ENCODE results near the gene CRLF1. TPM values are rescaled to one million over a fixed set of nuclear protein-coding genes. Genes with fewer than 3 reads are reported as not detected.

CRLF1 gene
- total RNA-seq, 1 donor, result not detected

DNA sequence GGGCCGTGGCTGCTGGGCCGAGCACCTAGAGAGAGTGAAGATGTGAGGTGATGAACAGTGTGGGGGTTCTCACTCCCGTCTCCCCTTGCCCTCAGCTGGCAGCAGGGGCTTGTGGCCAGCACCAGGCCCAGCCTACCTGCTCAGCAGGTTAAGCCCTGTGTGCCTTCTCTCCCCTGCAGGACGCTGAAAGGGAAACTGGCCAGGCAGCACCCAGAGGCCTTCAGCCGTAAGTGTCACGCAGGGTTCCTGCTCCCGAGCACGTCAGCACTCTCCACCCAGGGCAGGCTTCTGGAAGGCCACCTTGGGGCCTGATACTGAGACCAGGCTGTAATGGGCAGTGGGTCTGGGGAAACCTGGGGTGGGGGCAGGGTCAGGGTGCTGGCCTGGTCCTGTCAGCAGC, 39.6 kb downstream of the CRLF1 start:
- no peak for DNase-seq (ENCODE audit: low read depth in 2 of 3, low spot score in 2 of 3)

DNA sequence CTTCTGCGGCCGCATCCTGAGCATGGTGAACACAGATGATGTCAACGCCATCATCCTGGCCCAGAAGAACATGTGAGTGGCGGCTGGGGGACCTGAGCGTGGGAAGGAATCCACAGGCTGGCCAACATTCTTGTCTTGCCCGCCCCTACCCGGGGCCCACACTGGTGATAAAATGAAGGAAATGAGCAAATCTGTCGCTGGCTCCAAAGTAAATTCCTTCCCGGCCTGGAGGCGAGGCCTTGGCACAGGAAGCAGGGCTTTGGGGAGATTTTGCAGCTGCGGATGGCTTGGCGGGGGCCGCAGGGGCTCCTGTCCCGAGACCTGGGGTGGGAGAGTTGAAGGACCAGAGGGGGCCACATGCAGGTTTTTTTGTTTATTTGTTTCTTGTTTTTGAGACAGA, 44.5 kb downstream of the CRLF1 start:
- no peak for DNase-seq (ENCODE audit: low read depth in 2 of 3, low spot score in 2 of 3)

GRCh38 chr19:18559685-18560084, 46.9 kb downstream of the CRLF1 start:
- DNase-seq (ENCODE audit: low read depth in 2 of 3, low spot score in 2 of 3), result no peak

DNA sequence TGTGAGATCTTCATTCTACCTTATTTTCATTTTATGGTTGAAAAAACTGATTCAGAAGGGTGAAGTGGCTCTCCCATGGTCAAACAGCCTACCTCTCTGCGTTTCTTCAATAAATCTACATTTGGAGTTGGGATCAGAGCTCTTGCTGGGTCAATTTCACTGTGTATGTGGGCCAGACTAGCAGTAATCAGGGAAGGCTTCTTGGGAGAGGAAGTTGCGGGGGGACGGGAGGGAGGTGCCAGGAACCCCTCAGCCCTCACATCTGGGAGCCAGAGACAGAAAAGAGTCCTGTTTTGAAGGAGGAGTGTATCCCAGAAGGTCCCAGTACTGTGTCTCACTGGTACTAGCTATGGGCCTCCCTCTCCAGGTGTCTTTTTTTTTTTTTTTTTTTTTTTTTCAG, 48.0 kb downstream of the CRLF1 start:
- DNase-seq (ENCODE audit: low read depth in 2 of 3, low spot score in 2 of 3), result no peak

DNA sequence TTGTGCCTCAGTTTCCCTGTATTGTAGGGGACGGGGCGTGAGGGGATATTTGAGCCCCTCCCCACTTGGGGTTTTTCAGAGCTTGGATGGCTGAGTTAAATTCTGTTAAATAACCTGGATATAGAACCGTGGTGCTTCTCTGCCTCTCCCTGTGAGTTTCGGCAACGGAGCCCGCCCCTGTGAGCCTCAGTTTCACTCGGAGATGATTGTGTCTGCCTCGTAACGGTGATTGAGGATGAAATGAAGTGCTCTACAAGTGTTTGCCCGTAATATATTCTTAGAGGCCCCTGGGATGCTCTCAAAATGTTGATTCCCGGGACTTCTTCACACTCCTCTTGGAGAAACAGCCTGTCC, 48.4 kb downstream of the CRLF1 start:
- DNase-seq (ENCODE audit: low read depth in 2 of 3, low spot score in 2 of 3), result no peak

GRCh38 chr19:18557411-18558201, 49.0 kb downstream of the CRLF1 start, which contains the start of gene KXD1:
Gene KXD1 (plus strand): TSS chr19:18557870. CDS start chr19:18562057, 4,187 bp downstream.
- DNase-seq (ENCODE audit: low read depth in 2 of 3, low spot score in 2 of 3), result peak; percentile 94 to 99 (median 99)

- DNase-seq (ENCODE audit: low read depth in 2 of 3, low spot score in 2 of 3), result no peak
Observed at GRCh38 chr19:18551631-18552030, 55.0 kb downstream of the CRLF1 start.

DNA sequence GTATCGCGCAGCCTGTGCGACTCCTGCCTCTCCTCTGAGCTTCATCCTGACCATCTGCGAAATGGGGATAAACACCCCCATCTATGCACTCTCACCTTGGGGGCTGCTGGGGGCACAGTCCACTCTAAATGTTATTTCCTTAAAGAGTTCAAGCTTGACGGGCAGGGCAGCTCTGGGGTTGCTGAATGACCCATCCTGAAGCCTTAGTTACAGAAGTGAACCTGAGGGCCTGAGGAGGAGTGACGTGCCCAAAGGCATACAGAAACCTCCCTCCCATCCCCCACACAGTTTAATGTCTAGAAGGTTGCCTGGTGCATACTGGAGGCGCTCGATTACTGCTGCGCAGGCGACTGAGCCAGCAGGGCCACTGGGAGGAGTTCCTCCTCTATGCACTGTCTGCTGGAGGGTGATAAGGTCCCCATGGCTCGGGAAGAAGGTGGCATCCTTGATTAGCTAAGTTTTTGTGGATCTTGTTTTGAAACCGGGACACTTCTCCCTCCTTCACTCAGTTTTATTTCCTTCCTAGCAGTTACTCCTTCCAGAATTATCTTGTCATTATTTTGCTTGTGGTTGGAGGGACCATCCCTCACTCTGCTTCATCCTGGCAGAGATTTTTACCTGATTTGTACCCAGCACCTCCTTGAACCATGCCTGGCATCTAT, 62.7 kb downstream of the CRLF1 start:
- DNase-seq (ENCODE audit: low read depth in 2 of 3, low spot score in 2 of 3), result peak; percentile 57 to 84 (median 78)

Small RNAs within 50 kb of the gene (small RNA-seq; reads per million reads assigned to genes)
- gene RN7SL155P, result not detected

Other genes starting within 250 kb of the CRLF1 start
- gene GDF15, start 220.6 kb downstream of the CRLF1 start, total RNA-seq, result 0.27 TPM
- 5.4 TPM for gene LRRC25, start 209.2 kb downstream of the CRLF1 start, total RNA-seq
- gene SSBP4, start 187.4 kb downstream of the CRLF1 start, total RNA-seq, result 82.1 TPM
- 109 TPM for gene ISYNA1, start 168.7 kb downstream of the CRLF1 start, total RNA-seq
- 28.8 TPM for gene ELL, start 84.7 kb downstream of the CRLF1 start, total RNA-seq
- 259 TPM for gene FKBP8, start 63.2 kb downstream of the CRLF1 start, total RNA-seq
- 102 TPM for gene KXD1, start 48.9 kb downstream of the CRLF1 start, total RNA-seq
- gene UBA52, start 34.9 kb downstream of the CRLF1 start, total RNA-seq, result 1,539 TPM
- gene REX1BD, start 18.0 kb downstream of the CRLF1 start, total RNA-seq, result 65.4 TPM
- not detected for gene TMEM59L, start 6.1 kb upstream of the CRLF1 start, total RNA-seq
- 11.0 TPM for gene KLHL26, start 30.2 kb upstream of the CRLF1 start, total RNA-seq
- 6.7 TPM for gene CRTC1, start 76.9 kb upstream of the CRLF1 start, total RNA-seq
- gene COMP, start 184.5 kb upstream of the CRLF1 start, total RNA-seq, result under 0.01 TPM
- 104 TPM for gene UPF1, start 225.2 kb upstream of the CRLF1 start, total RNA-seq